Measurements from ENCODE around the gene UCN2. TPM values are rescaled to one million over a fixed set of nuclear protein-coding genes. Genes with fewer than 3 reads are reported as not detected.

Gene UCN2
- total and polyA plus RNA-seq, 9 donors = 0.18 to 0.22 (median 0.19) TPM; not detected in 5

DNA sequence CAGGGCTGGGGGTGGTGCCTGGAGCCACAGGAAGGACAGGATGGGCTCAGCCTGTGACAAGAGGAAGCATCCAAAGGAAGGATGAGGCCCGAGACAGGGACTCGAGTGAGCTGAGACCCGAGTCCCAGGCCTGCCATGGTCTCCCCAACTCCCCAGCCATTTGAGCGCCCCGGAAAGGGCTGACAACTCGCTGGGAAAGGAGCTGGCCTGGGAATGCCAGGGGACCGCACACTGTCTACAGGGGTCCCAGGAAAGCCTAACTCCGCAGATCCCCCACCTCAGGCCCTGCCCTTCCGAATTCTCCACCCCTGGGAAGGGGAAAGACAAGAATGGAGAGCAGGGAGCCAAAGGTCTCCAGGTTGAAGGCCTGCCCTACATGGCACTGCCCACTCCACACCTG lies 38.6 kb downstream of the UCN2 start:
- Histone ChIP-seq H3K4me1 (ENCODE audit: insufficient read depth) (no peaks in the 10 kb centered on the region), H3K4me3 (no peak overlapping the region), H3K27me3 (no peaks in the 10 kb centered on the region), H3K27ac (no peak overlapping the region), H3K36me3 (no peaks in the 10 kb centered on the region), H3K9me3 (no peaks in the 10 kb centered on the region)
- TF ChIP-seq POLR2A (IDR thresholded peaks at IDR 0.05) = no peak
- no peak for TF ChIP-seq EP300 (IDR thresholded peaks at IDR 0.05)
- TF ChIP-seq, protein P1, sequence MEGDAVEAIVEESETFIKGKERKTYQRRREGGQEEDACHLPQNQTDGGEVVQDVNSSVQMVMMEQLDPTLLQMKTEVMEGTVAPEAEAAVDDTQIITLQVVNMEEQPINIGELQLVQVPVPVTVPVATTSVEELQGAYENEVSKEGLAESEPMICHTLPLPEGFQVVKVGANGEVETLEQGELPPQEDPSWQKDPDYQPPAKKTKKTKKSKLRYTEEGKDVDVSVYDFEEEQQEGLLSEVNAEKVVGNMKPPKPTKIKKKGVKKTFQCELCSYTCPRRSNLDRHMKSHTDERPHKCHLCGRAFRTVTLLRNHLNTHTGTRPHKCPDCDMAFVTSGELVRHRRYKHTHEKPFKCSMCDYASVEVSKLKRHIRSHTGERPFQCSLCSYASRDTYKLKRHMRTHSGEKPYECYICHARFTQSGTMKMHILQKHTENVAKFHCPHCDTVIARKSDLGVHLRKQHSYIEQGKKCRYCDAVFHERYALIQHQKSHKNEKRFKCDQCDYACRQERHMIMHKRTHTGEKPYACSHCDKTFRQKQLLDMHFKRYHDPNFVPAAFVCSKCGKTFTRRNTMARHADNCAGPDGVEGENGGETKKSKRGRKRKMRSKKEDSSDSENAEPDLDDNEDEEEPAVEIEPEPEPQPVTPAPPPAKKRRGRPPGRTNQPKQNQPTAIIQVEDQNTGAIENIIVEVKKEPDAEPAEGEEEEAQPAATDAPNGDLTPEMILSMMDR (IDR thresholded peaks at IDR 0.05) = no peak
- 92 to 97% (median 93%) methylated on average over 9 of the region's 9 CpGs for WGBS, 3 donors
- no peak for DNase-seq
- intact Hi-C loops (cut with DNase I) = no loop called here

DNA sequence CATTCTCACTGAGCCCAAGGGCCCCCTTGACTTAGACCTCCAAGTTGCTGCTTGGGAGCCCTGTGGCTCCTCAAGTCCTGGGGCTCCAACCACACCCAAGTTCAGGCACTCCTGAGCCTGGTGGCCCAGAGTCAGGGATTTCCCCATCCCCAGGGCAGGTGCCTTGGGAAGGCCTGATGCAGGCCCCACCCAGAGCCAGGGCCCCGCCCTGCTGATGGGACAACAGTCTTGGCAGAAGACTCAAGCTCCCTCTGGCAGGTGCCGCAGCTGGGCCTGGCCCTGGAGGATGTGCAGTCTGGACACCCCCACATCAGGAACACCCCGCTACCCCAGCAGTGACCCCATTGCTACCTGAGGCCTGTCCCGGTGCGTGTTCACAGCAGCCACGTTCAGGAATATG lies 41.9 kb downstream of the UCN2 start:
- intact Hi-C loops (cut with DNase I) = no loop called here
- 93 to 95% (median 94%) methylated on average over 6 of the region's 6 CpGs for WGBS, 3 donors
- DNase-seq = no peak
- no peaks in the 10 kb centered on the region for H3K36me3 ChIP-seq
- H3K27me3 ChIP-seq = no peaks in the 10 kb centered on the region
- TF ChIP-seq POLR2A (IDR thresholded peaks at IDR 0.05) (no peak), EP300 (IDR thresholded peaks at IDR 0.05) (no peak)
- TF ChIP-seq, protein P1 (IDR thresholded peaks at IDR 0.05) = no peak
- no peaks in the 10 kb centered on the region for H3K4me1 ChIP-seq (ENCODE audit: insufficient read depth)
- H3K27ac ChIP-seq = no peak overlapping the region
- no peaks in the 10 kb centered on the region for H3K9me3 ChIP-seq
- H3K4me3 ChIP-seq = no peak overlapping the region

DNA sequence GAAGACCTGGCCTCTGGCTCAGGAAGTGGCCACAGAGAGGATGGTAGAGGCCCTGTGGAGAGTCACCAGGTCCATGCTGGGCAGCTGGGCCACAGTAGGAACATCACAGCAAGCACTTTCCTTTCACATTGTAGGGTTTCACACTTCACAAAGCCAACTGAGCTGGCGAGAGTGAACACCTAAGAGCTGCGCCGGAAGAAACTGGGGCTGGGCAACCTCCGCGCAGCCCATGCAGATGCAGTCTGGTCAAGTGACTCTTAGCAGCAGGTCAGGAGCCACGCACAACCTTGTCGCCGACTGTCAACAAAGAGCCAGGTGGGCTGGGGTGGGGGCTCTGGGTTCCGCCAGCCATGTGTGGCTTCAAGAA lies 44.3 kb downstream of the UCN2 start:
- intact Hi-C loops (cut with DNase I) = no loop called here
- Histone ChIP-seq H3K9me3 (no peaks in the 10 kb centered on the region), H3K27ac (no peak overlapping the region), H3K4me1 (ENCODE audit: insufficient read depth) (no peaks in the 10 kb centered on the region), H3K27me3 (no peaks in the 10 kb centered on the region), H3K4me3 (no peak overlapping the region), H3K36me3 (no peaks in the 10 kb centered on the region)
- no peak for TF ChIP-seq EP300 (IDR thresholded peaks at IDR 0.05)
- TF ChIP-seq, protein P1 (IDR thresholded peaks at IDR 0.05) = no peak
- WGBS, 3 donors = 90 to 96% (median 93%) methylated on average over 9 of the region's 9 CpGs
- DNase-seq = no peak

DNA sequence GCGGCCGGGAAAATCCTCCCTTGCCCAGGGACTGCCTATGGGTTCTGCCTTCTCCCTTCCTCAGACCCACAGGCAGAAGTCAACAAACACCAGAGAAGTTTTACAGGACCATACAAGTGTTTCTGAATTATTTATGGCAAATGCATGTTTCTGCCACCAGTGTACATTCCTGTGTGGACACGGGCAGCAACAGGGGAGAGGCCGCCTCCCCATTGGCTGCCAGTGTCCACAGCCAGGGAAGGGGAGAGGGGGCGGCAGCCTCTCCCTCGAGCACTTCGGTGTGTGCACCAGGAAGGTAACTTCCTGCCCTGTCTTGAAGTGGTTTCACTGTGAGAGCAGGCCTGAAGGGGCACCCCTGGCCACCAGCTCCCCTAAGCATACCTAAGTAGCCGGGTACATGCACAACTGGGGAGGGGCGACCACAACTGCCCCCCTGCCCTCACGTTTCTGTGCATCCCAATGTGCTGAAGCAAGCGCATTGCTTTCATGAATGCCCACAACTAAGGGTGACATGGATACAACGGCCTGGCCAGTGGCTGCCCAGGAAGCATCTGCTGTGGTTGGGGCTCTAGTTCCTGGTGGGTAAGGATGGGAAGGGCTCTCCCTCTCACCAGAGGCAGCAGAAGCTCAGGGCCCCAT lies 44.8 kb downstream of the UCN2 start:
- DNase-seq = no peak
- Histone ChIP-seq H3K9me3 (no peaks in the 10 kb centered on the region), H3K36me3 (no peaks in the 10 kb centered on the region), H3K4me3 (no peak overlapping the region), H3K27me3 (no peaks in the 10 kb centered on the region), H3K4me1 (ENCODE audit: insufficient read depth) (no peaks in the 10 kb centered on the region), H3K27ac (no peak overlapping the region)
- WGBS, 3 donors = 68 to 71% (median 70%) methylated on average over 12 of the region's 12 CpGs
- TF ChIP-seq POLR2A (IDR thresholded peaks at IDR 0.05) (no peak), EP300 (IDR thresholded peaks at IDR 0.05) (no peak)
- TF ChIP-seq, protein P1 (IDR thresholded peaks at IDR 0.05) = no peak
- intact Hi-C loops (cut with DNase I) = no loop called here
